GM21717 (cell line): ENCODE data around the gene DHRS7C.

Experiments used
- ATAC-seq: cut with Tn5 transposase; IDR thresholded peaks from one replicate; pipeline ENCODE4 v1.9.1; 2021; ENCODE audit warnings: mild to moderate bottlenecking, moderate library complexity; ENCODE audit not compliant: unreplicated experiment

Gene DHRS7C

DNA sequence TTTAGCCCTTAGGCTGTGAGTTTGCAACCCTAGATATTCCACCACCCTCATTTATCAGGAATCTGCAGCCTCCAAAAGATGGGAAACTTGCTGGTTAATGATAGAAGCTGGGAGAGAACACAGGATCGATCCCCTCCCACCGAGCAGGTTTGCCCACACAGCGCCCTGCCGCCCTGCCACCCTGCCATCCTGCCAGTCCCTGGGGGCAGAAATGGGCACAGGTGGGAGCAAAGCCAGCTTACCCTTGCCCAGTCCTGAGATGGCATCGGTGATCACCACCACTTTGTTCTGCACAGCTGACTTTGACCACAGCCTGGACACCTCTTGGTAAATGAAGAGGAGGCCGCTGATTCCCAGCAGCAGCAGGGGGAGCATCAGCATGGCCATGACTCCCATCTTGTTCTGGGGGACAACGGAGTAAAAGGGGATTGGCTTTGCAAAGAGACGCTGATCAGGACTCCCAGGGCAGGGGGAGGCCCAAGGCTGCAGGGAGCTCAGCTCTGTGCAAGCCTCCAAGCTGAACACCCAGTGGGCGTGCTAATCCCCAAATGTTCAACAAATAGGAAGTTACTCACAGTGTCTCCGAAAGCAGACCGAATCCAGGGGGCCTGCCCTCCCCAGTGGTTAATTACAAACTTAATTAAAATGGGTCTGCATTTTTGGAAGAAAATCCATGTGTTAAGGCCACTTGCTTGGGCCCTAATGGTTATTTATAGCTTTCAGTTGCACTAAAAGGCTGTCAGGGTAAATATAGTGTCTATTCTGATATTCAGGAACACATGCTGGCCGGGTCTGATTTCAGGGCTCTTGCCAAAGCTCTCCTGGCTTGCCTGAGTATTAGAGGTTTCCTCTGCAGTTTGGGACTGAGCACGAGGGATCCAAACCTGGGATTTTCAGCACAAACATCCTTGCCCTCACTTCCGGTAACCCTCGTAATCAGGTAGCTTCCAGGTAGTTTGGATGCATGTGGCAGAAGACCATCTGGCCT lies at the start of gene DHRS7C:
DHRS7C (minus strand) TSS at position 704 of the 988 bp plus-strand sequence; CDS start at position 396, 308 bp downstream.
- no peak for ATAC-seq

GRCh38 chr17:9839433-9839832 lies 48.0 kb upstream of the DHRS7C start:
- ATAC-seq: no peak

DNA sequence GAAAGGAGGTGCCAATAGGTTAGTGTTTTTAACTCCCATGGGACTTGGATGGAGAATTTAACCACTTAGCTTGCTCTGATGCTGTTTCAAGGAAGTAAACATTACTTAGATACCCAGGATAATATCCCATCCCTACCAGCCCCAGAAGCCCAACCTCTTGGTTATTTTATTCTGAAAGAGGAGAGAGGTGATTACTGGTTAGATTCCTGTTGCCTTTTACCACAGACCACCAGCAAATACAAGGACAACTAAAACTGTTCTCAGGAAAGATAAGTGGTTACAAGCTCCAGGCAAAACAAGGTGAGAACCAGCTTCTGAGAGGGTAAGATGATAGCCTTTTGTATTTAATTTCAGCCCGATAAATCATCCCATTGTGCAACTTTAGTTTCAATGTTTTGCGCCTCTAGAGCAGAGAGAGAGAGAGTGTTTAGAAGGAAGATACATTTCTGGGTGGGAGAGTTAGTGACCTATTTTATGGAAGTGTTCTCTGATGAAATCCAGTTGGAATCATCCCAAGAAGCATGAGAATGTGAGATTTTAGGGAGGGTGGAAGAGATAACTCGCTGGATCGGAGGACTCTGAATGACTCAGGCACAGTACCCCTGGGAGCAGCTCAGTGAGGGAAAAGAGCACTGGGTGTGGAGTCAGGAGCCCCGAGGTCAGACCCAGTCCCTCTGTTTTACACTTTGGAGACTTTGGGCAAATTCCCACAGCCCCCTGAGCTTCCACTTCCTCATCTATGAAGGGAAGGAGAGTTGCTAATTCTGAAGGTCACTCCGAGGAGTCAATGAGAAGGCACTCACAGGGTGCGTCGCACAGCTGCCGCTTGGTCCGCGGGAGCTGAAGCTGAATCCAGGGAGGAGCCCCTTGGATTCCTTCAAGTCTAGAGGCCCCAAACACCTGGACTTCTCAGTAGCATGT lies 46.4 kb upstream of the DHRS7C start:
- no peak for ATAC-seq

DNA sequence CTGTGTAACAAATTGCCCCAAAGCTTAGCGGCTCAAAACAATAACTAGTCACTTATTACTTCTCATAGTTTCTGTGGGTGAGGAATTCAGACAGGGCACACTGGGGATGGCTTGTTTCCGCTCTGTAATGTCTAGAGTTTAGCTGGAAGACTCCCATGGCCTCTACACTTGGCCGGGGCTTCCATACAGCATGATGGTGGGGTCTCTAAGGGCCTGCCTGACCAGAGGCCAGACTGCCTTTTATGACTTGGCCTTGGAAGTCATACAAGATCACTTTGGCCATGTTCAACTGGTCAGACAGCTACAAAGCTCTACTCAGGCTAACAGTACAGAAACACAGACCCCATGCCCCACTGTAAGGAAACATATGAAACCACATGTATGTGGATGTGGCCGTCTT lies 42.5 kb upstream of the DHRS7C start:
- ATAC-seq: no peak

GRCh38 chr17:9830711-9831110 lies 39.3 kb upstream of the DHRS7C start:
- ATAC-seq: no peak

- ATAC-seq: no peak
These were observed 38.0 kb upstream of the DHRS7C start for GRCh38 chr17:9829343-9829742.

DNA sequence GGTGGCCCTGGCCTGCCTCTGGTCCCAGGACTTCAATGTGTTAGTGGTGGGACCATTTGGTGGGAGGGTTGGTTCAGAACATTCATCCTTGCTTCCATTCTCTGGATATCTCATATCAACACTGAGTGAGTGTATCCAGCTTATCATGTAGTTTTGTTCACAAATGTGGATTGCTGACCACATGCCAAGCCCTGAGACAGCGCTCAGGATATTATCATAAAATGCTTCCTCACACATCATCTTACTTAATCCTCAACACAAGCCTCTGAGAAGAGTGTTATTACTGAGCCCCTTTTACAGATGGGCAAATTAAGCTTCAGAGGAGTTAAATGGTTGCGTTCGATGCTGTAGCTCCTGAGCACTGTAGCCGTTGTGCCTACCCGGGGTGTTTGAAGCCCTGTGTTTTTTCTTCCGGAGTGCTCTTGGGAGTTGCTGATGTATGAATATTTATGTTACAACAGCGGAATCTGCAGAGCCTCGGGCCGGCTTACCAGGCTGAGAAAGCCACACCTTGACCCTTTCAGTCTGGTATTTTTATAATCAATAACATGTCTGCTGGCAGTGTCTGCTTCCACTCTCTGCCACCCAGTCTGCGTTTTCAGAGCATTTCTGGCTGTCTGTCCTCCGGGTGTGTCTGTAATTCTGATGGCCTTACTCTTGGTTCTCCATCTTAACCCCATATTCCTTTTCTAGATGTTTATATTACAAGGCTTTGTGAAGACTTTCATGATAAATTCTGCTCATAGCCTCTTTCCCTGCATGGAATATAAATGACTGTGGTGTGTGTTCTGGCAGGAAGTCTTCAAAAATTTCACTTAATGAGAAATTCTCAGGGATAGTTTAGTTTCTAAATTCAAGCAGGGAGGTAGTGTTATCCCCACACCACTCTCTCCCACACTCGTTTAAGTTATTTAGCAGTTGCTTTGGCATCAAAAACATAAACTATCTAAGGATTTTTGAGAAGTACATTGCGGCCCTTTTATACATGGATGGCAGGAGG lies 37.2 kb upstream of the DHRS7C start:
- ATAC-seq: no peak

- no peak for ATAC-seq
These were observed 34.3 kb upstream of the DHRS7C start, which contains the start of gene GLP2R for GRCh38 chr17:9825641-9826150. GLP2R (plus strand) TSS chr17:9825924; CDS start chr17:9826064, 140 bp downstream.

GRCh38 chr17:9824797-9825338 lies 33.5 kb upstream of the DHRS7C start:
- ATAC-seq: no peak

DNA sequence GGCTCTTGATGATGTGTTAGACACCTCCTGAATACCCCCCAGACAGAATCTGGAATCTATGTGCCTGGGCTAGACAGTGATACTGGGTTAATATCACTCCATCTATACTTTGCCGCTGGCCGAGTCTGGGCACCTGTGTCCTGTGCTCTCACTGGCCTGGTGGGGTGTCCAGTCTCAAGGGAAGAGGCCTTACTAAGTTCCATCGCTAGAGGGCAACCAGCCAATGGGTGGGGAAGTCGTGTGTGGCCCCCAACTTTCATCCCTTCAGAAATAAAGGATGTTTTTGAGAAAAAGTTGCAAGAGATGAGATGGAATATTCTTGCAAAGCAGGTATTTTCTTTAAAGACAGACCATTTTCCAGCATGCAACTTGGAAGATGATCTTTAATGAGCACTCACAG lies 32.7 kb upstream of the DHRS7C start:
- no peak for ATAC-seq

DNA sequence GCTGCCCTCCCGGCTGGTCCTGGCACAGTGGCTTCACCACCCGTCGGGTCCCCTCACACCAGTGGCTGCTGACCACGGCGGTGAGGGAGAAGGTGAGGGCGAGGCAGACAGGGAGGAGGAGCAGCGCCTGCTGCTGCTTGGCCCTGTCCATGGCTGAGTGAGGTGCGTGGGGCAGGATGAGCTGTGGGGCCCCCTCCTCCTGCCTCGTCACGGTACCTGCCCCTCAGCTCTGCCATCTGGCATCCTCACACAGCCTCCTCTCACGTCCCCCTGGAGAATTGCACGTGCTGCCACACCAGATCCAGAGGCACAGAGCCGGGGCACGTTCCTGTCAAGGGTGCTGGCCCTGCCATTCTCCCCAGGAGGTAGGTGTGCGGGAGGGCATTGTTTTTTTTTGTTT lies 30.5 kb upstream of the DHRS7C start, which contains the start of gene GSG1L2:
GSG1L2 (minus strand) TSS at position 159 of the 400 bp plus-strand sequence; CDS start at position 151, 8 bp downstream.
- ATAC-seq: no peak

- no peak for ATAC-seq
These were observed 29.1 kb upstream of the DHRS7C start for GRCh38 chr17:9820448-9820847.

DNA sequence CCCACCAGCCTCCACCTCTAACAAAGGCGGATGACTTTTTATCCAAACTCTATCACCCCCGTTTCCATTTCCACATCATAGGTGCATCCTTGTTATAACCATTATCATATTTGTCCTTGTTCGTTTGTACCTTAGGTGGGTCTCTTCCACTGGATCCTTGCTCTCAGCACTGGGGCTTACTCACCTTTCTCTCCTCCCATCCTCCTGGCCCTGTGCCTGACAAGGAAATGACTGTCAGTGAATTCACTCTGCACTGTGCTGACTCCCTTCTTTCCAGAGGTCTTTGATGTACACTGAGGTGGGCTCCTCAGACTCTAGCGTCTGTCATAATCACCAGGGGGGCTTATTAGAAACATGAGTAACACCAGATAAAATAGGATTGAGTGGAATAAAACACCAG lies 27.4 kb upstream of the DHRS7C start:
- ATAC-seq: no peak

- ATAC-seq: no peak
These were observed 25.7 kb upstream of the DHRS7C start for GRCh38 chr17:9817086-9817485.

GRCh38 chr17:9816472-9816871 lies 25.1 kb upstream of the DHRS7C start:
- no peak for ATAC-seq

DNA sequence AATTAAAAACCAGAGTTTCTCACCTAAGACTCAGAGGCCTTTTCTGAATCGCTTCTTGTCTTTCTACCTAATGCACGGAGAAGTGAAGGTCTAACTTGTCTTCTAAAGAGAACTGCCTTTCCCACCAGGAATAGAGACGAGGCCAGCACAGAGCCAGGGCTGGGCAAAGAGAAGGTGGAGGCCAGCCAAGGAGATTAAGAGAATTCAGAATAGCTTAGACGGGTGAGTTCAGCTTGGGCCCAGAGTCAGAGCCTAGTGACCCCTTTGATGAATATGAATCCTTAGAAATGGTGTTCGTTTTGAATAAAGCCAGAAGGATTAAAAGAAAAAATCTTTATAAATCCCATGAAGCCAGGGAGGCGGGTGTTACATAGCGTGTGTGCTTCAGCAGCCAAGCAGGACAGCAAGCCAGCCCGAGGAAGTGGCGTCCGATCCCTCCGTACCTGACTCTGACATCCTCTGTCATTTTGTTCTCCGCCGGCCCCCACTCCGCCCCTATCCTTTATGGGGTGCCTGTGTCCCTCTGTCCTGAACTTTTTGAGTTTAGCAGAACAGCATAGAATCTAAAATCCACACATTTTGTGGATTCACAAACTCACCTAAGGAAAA lies 23.0 kb upstream of the DHRS7C start:
- ATAC-seq: no peak

GRCh38 chr17:9813166-9813565 lies 21.8 kb upstream of the DHRS7C start:
- ATAC-seq: no peak

DNA sequence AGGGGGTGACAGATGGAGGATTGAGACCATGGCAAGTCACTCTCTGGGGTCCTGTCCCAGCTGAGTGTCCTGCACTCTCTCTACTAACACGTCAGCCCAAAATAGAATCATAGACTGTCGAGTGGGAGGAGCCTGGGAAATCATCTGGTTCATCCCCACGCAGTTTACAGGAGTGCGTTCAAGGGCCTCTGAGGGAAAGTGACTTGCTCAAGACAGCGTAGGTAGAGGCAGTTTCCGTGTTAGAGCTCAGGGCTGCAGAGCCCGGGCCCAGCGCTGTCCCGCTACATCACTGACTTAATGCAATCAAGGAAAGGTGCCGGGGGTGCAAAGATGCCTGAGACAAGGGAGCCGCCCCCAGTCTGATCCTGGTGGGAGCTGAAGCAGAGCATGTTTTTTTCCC lies 20.1 kb upstream of the DHRS7C start:
- no peak for ATAC-seq

DNA sequence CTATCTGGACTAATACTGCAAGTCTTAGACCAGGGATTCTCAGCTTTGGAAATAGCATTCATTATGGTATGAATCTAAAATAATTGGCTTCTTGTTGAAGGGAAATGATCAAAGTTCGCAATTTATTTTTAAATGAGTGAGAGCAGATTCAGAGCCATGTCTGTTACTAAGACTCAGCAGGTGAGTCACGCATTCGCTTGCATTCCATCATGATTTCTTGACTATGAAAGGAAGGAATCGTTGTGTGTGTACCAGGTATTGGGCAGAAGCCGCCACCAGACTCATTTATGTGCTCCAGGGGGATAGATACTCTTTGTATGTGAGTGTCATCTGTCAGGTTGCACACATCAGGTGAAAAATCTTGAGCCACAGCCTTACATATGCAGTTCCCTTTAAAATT lies 19.7 kb upstream of the DHRS7C start:
- no peak for ATAC-seq
